Endothelial cell of umbilical vein (primary cell): Measurements from ENCODE around the gene FATE1.

Source experiments
- EZH2 ChIP-seq: IDR thresholded peaks from 2 replicates; pipeline ENCODE4 v1.6.1; 2012; ENCODE audit warnings: borderline replicate concordance, low read depth, mild to moderate bottlenecking, moderate library complexity, low read length, inconsistent platforms; ENCODE audit not compliant: severe bottlenecking
- FOS ChIP-seq: IDR thresholded peaks from 2 replicates; pipeline ENCODE4 v1.6.1; 2011; ENCODE audit warnings: mild to moderate bottlenecking, low read length, moderate library complexity, borderline replicate concordance; ENCODE audit not compliant: insufficient read depth
- JUN ChIP-seq: IDR thresholded peaks from 2 replicates; pipeline ENCODE4 v1.6.1; 2011; ENCODE audit warnings: borderline replicate concordance, low read depth; ENCODE audit not compliant: insufficient read length, insufficient read depth
- MYC ChIP-seq: IDR thresholded peaks from one replicate; pipeline ENCODE4 v1.6.1; 2011; ENCODE audit warnings: mild to moderate bottlenecking, low read depth, low read length
- POLR2AphosphoS5 ChIP-seq: IDR thresholded peaks from 2 replicates; pipeline ENCODE4 v1.6.1; 2012; ENCODE audit warnings: low read depth, mild to moderate bottlenecking, control low read depth, low read length, moderate library complexity; ENCODE audit not compliant: insufficient read depth
- TF ChIP-seq, protein P1 (sequence below), 2 donors: IDR thresholded peaks; 1 replicate in 1 of 2; 2 replicates in 1 of 2; pipeline ENCODE4 v1.5.1; 2011; ENCODE audit warnings: low read length in 2 of 2, mild to moderate bottlenecking in 2 of 2, moderate library complexity in 2 of 2, control low read depth in 1 of 2, inconsistent platforms in 1 of 2, low read depth in 1 of 2; ENCODE audit not compliant: insufficient read depth in 1 of 2; ENCODE audit errors: extremely low read depth in 1 of 2
- TF ChIP-seq, protein P2 (sequence below): IDR thresholded peaks from 2 replicates; pipeline ENCODE4 v1.6.1; 2011; ENCODE audit not compliant: insufficient read depth, insufficient read length

DNA sequence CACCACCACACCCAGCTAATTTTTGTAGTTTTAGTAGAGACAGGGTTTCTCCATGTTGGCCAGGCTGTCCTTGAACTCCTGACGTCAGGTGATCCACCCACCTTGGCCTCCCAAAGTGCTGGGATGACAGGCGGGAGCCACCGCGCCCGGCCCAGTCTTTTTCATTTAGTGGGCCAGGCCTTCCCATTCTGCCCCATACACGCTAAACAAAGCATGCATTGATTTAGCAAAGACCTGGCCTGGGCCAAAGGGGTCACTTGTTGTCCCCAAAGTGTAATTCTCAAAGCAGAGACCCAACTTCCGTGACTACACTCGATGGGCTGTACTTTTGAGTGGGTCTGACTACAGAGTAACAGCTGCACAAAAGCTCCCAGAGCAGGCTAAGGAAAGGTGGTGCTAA, 47.9 kb downstream of the FATE1 start:
- TF ChIP-seq, protein P1, sequence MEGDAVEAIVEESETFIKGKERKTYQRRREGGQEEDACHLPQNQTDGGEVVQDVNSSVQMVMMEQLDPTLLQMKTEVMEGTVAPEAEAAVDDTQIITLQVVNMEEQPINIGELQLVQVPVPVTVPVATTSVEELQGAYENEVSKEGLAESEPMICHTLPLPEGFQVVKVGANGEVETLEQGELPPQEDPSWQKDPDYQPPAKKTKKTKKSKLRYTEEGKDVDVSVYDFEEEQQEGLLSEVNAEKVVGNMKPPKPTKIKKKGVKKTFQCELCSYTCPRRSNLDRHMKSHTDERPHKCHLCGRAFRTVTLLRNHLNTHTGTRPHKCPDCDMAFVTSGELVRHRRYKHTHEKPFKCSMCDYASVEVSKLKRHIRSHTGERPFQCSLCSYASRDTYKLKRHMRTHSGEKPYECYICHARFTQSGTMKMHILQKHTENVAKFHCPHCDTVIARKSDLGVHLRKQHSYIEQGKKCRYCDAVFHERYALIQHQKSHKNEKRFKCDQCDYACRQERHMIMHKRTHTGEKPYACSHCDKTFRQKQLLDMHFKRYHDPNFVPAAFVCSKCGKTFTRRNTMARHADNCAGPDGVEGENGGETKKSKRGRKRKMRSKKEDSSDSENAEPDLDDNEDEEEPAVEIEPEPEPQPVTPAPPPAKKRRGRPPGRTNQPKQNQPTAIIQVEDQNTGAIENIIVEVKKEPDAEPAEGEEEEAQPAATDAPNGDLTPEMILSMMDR (IDR thresholded peaks at IDR 0.05; ENCODE audit: extremely low read depth in 1 of 2, insufficient read depth in 1 of 2, low read depth in 1 of 2, low read length in 2 of 2), result no peak
- TF ChIP-seq JUN, result no peak
- TF ChIP-seq EZH2, result no peak
- no peak for TF ChIP-seq FOS
- no peak for TF ChIP-seq POLR2AphosphoS5
- TF ChIP-seq, protein P2, sequence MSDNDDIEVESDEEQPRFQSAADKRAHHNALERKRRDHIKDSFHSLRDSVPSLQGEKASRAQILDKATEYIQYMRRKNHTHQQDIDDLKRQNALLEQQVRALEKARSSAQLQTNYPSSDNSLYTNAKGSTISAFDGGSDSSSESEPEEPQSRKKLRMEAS, result no peak
- no peak for TF ChIP-seq MYC
